GM12878 (cell line): Measurements from ENCODE around the gene LMAN2. TPM values are rescaled to one million over a fixed set of nuclear protein-coding genes. Genes with fewer than 3 reads are reported as not detected.

Experiments
- ATF3 ChIP-seq: IDR thresholded peaks from 2 replicates; pipeline ENCODE4 v1.6.1; 2011; ENCODE audit warnings: low read depth, mild to moderate bottlenecking, low read length, moderate library complexity, borderline replicate concordance; ENCODE audit errors: extremely low read depth
- IRF3 ChIP-seq: fragments of 450-650 bp; IDR thresholded peaks from 2 replicates; pipeline ENCODE4 v1.6.1; 2014; ENCODE audit warnings: mild to moderate bottlenecking
- MTA2 ChIP-seq: fragments of 450-650 bp; IDR thresholded peaks from 2 replicates; pipeline ENCODE4 v1.6.1; 2016; ENCODE audit warnings: low read depth, mild to moderate bottlenecking, moderate library complexity
- MXI1 ChIP-seq: fragments of 150-350 bp; IDR thresholded peaks from 2 replicates; pipeline ENCODE4 v1.6.1; 2011; ENCODE audit warnings: low read depth, mild to moderate bottlenecking, inconsistent platforms, low read length, improper control_type of control experiment
- NBN ChIP-seq: fragments of 450-650 bp; IDR thresholded peaks from 2 replicates; pipeline ENCODE4 v1.6.1; 2016
- NFIC ChIP-seq: IDR thresholded peaks from 2 replicates; pipeline ENCODE4 v1.6.1; 2012; ENCODE audit warnings: low read depth, mild to moderate bottlenecking, inconsistent platforms, low read length, moderate library complexity
- NR2F1 ChIP-seq: fragments of 450-650 bp; conservative IDR thresholded peaks from 2 replicates; pipeline ENCODE4 v1.6.1; 2017; ENCODE audit warnings: mild to moderate bottlenecking
- NRF1 ChIP-seq: conservative IDR thresholded peaks from 2 replicates; pipeline ENCODE4 v1.6.1; 2011; ENCODE audit warnings: mild to moderate bottlenecking, low read depth, low read length, improper control_type of control experiment
- POLR2A ChIP-seq: IDR thresholded peaks from 2 replicates; pipeline ENCODE4 v1.6.1; 2011; ENCODE audit warnings: low read depth, mild to moderate bottlenecking, low read length
- POLR2AphosphoS5 ChIP-seq: IDR thresholded peaks from 2 replicates; pipeline ENCODE4 v1.6.1; 2011; ENCODE audit warnings: mild to moderate bottlenecking, low read length, inconsistent platforms
- RCOR1 ChIP-seq: conservative IDR thresholded peaks from 2 replicates; pipeline ENCODE4 v1.6.1; 2012; ENCODE audit warnings: low read depth, low read length, improper control_type of control experiment
- SMARCA5 ChIP-seq: fragments of 450-650 bp; IDR thresholded peaks from 2 replicates; pipeline ENCODE4 v1.6.1; 2017; ENCODE audit warnings: mild to moderate bottlenecking
- USF1 ChIP-seq: IDR thresholded peaks from 2 replicates; pipeline ENCODE4 v1.6.1; 2011; ENCODE audit warnings: borderline replicate concordance, low read depth, mild to moderate bottlenecking, moderate library complexity, mixed read lengths, low read length; ENCODE audit not compliant: insufficient read depth; ENCODE audit errors: extremely low read length
- USF2 ChIP-seq: IDR thresholded peaks from 2 replicates; pipeline ENCODE4 v1.6.1; 2011; ENCODE audit warnings: low read depth, low read length, improper control_type of control experiment, borderline replicate concordance
- ZBTB40 ChIP-seq: fragments of 450-650 bp; IDR thresholded peaks from 2 replicates; pipeline ENCODE4 v1.6.1; 2016; ENCODE audit warnings: mild to moderate bottlenecking, moderate library complexity, borderline replicate concordance
- ZNF24 ChIP-seq: fragments of 450-650 bp; IDR thresholded peaks from 2 replicates; pipeline ENCODE4 v1.6.1; 2017; ENCODE audit warnings: antibody characterized with exemption, mild to moderate bottlenecking
- ZNF592 ChIP-seq: fragments of 450-650 bp; IDR thresholded peaks from 2 replicates; pipeline ENCODE4 v1.6.1; 2017; ENCODE audit warnings: mild to moderate bottlenecking, moderate library complexity
- polyA plus RNA-seq, 11 experiments: library from polyadenylated mRNA; depleted of rRNA in 4 of 11; unstranded in 6 of 11; stranded (reverse) in 5 of 11; fragments of >200 nt; fragmentation: Nextera tagmentation in 4 of 11; fragmentation: Illumina TruSeq in 1 of 11; extraction: Ambion mirVana in 4 of 11; extraction: Trizol in 1 of 11; gene quantifications; 1 replicate in 1 of 11; 2 replicates in 10 of 11; pipeline versions ENCODE4 v1.2.1 to v1.2.3, GENCODE V29; 2011 to 2016; ENCODE audit warnings: inconsistent platforms in 2 of 11, missing spikeins in 2 of 11, low read depth in 1 of 11
- total RNA-seq, 4 experiments: library from RNA; depleted of rRNA in 3 of 4; stranded (reverse); fragments of >200 nt in 3 of 4; fragmentation: Illumina TruSeq in 1 of 4; extraction: Trizol in 1 of 4; gene quantifications; 2 replicates each; pipeline versions ENCODE4 v1.2.1 to v1.2.3, GENCODE V29; 2013 to 2021

LMAN2 gene
- total and polyA plus RNA-seq, 10 of the 15 experiments (the other 5 are each of a cell fraction or from before 2014, with no cell fraction given) = 2.4 to 264 (median 147) TPM

- TF ChIP-seq ZNF592 (0 out of 2 replicates have a peak, but pooled peaks have one; percentile 10), ATF3 (no peak), NFIC (peak; percentile 83), NR2F1 (no peak), RCOR1 (no peak), IRF3 (no peak), USF1 (no peak), ZBTB40 (peak; percentile 17; the same call in 1 of the 2 replicates), POLR2A (no peak), NRF1 (no peak), MTA2 (peak; percentile 72), NBN (peak; percentile 82), SMARCA5 (no peak), POLR2AphosphoS5 (0 out of 2 replicates have a peak, but pooled peaks have one; percentile 34), MXI1 (peak; percentile 73; the same call in 1 of the 2 replicates), ZNF24 (no peak), USF2 (no peak)
These were observed 51.1 kb downstream of the LMAN2 start (continued) for GRCh38 chr5:177300236-177300880.
